K562 (cell line): Measurements from ENCODE around the gene RNF167. TPM values are rescaled to one million over a fixed set of nuclear protein-coding genes. Genes with fewer than 3 reads are reported as not detected.

Experiments
- ATAC-seq: fragments of 200-7000 bp; cut with Tn5 transposase; 3 replicates; pipeline ENCODE4 v1.9.1; 2020; ENCODE audit warnings: moderate library complexity
- BruUV-seq: library from RNA; stranded (reverse); fragments of 400-500 nt; replicated peaks from 2 replicates; lab custom pipeline; 2021; lab: Mats Ljungman, UMichigan
- CTCF ChIA-PET: fragments of 300-600 bp; formaldehyde crosslinking; extraction: SDS; loops from one replicate; lab custom pipeline; 2021; ENCODE audit warnings: low intra/inter-chr PET ratio; lab: Yijun Ruan, JAX
- POLR2A ChIA-PET: fragments of 300-600, 350-650 bp; sonication (Branson Sonifier 250); formaldehyde crosslinking; extraction: SDS; loops from one replicate; lab custom pipeline; 2021; ENCODE audit warnings: antibody characterized with exemption, inconsistent platforms; lab: Yijun Ruan, JAX
- DNase-seq, 4 experiments: peaks; one replicate each; pipeline versions ENCODE4 v3.0.0 to v3.0.0-alpha.2; 2011 to 2018; ENCODE audit warnings: low spot score in 3 of 4, mixed read lengths in 3 of 4; ENCODE audit errors: extremely low read depth in 1 of 4
- FAIRE-seq: peaks from 2 replicates; lab custom pipeline; 2011; peaks lifted over from hg19 to GRCh38; lab: Jason Lieb, UNC
- H2AFZ ChIP-seq: 2 replicates; pipeline ENCODE4 v1.6.0; 2011; ENCODE audit warnings: low read depth, low read length, control low read depth, inconsistent platforms
- H3K27ac ChIP-seq: fragments of 200-600 bp; 3 replicates; pipeline ENCODE4 v1.8.0; 2011; ENCODE audit warnings: low read depth, mild to moderate bottlenecking, control low read depth, inconsistent platforms, low read length, moderate library complexity, mixed read lengths; ENCODE audit errors: extremely low read depth
- H3K27me3 ChIP-seq, 2 experiments: fragments of 300-600 bp in 1 of 2; 2 replicates in 1 of 2; 3 replicates in 1 of 2; pipeline versions ENCODE4 v1.6.0 to v1.8.0; 2011; ENCODE audit warnings: inconsistent platforms in 2 of 2, low read length in 2 of 2, mild to moderate bottlenecking in 1 of 2, mixed read lengths in 1 of 2, moderate library complexity in 1 of 2; ENCODE audit not compliant: control insufficient read depth in 2 of 2, insufficient read depth in 2 of 2
- H3K36me3 ChIP-seq: fragments of 300-600 bp; 3 replicates; pipeline ENCODE4 v1.8.0; 2011; ENCODE audit warnings: mild to moderate bottlenecking, low read length, inconsistent platforms; ENCODE audit not compliant: control insufficient read depth, insufficient read depth
- H3K4me1 ChIP-seq, 2 experiments: fragments of 200-600 bp in 1 of 2; replicated peaks in 1 of 2; 2 replicates in 1 of 2; 3 replicates in 1 of 2; pipeline versions ENCODE4 v1.5.1 to v1.8.0; 2011; ENCODE audit warnings: inconsistent platforms in 2 of 2, low read length in 2 of 2, mild to moderate bottlenecking in 1 of 2, mixed read lengths in 1 of 2, moderate library complexity in 1 of 2; ENCODE audit not compliant: control insufficient read depth in 2 of 2, insufficient read depth in 2 of 2
- H3K4me2 ChIP-seq: 2 replicates; pipeline ENCODE4 v1.6.1; 2011; ENCODE audit warnings: low read length, control low read depth, inconsistent platforms, mixed read lengths; ENCODE audit not compliant: insufficient read depth
- H3K4me3 ChIP-seq: fragments of 200-600 bp; sonication (generic), shearing (Covaris generic); 2 replicates; pipeline ENCODE4 v1.5.1; 2016; ENCODE audit warnings: control low read depth, inconsistent platforms
- H3K79me2 ChIP-seq: fragments of 200-600 bp; 3 replicates; pipeline ENCODE4 v1.8.0; 2011; ENCODE audit warnings: low read length, inconsistent platforms; ENCODE audit not compliant: control insufficient read depth, insufficient read depth
- H3K9ac ChIP-seq, 2 experiments: 2 replicates each; pipeline versions ENCODE4 v1.6.0 to v1.6.1; 2011; ENCODE audit warnings: low read depth in 2 of 2, low read length in 2 of 2, control low read depth in 1 of 2, inconsistent platforms in 1 of 2, mild to moderate bottlenecking in 1 of 2, mixed read lengths in 1 of 2; ENCODE audit not compliant: insufficient read depth in 1 of 2
- H3K9me1 ChIP-seq: one replicate; pipeline ENCODE4 v1.6.0; 2011; ENCODE audit warnings: inconsistent platforms, mild to moderate bottlenecking, low read length, moderate library complexity; ENCODE audit not compliant: control insufficient read depth, insufficient read depth
- H3K9me3 ChIP-seq: replicated peaks from 2 replicates; pipeline ENCODE4 v1.5.1; 2011; ENCODE audit warnings: low read depth, low read length, inconsistent platforms; ENCODE audit not compliant: control insufficient read depth, insufficient read depth
- H4K20me1 ChIP-seq: replicated peaks from 2 replicates; pipeline ENCODE4 v1.6.1; 2011; ENCODE audit warnings: low read length, inconsistent platforms, mixed read lengths; ENCODE audit not compliant: control insufficient read depth, insufficient read depth
- BMI1 ChIP-seq: fragments of 150-350 bp; IDR thresholded peaks from 2 replicates; pipeline ENCODE4 v1.6.1; 2014; ENCODE audit warnings: low read length
- CBX1 ChIP-seq: sonication (generic); IDR thresholded peaks from 2 replicates; pipeline ENCODE4 v1.6.1; 2016; ENCODE audit warnings: antibody characterized with exemption, low read depth, mild to moderate bottlenecking
- FOXP1 ChIP-seq: sonication (generic); formaldehyde crosslinking; IDR thresholded peaks from 2 replicates; pipeline ENCODE4 v1.8.0; 2022; ENCODE audit warnings: mild to moderate bottlenecking, missing genetic modification reagents
- HCFC1 ChIP-seq: IDR thresholded peaks from 2 replicates; pipeline ENCODE4 v1.6.1; 2012; ENCODE audit warnings: low read depth, low read length, improper control_type of control experiment
- HNRNPH1 ChIP-seq: fragments of 200-400 bp; formaldehyde crosslinking; optimal IDR thresholded peaks from 2 replicates; pipeline ENCODE3; 2017; ENCODE audit warnings: low read depth, mild to moderate bottlenecking, low read length, moderate library complexity
- KDM1A ChIP-seq, 2 experiments: fragments of 450-650 bp; IDR thresholded peaks; 2 replicates each; pipeline ENCODE4 v1.6.1; 2016; ENCODE audit warnings: mild to moderate bottlenecking in 2 of 2
- NFIC ChIP-seq: fragments of 450-650 bp; IDR thresholded peaks from 2 replicates; pipeline ENCODE4 v1.6.1; 2017; ENCODE audit warnings: mild to moderate bottlenecking, inconsistent platforms
- POLR2G ChIP-seq: fragments of 200-400 bp; formaldehyde crosslinking; IDR thresholded peaks from 2 replicates; pipeline ENCODE4 v1.6.1; 2017; ENCODE audit warnings: low read depth, mild to moderate bottlenecking, antibody characterized with exemption, low read length, moderate library complexity
- SETDB1 ChIP-seq: IDR thresholded peaks from one replicate; pipeline ENCODE4 v1.6.1; 2012; ENCODE audit warnings: low read length, control low read depth, inconsistent platforms
- XRCC3 ChIP-seq: fragments of 450-650 bp; IDR thresholded peaks from 2 replicates; pipeline ENCODE4 v1.6.1; 2017; ENCODE audit warnings: mild to moderate bottlenecking, moderate library complexity
- ZC3H4 ChIP-seq: sonication (generic); formaldehyde crosslinking; IDR thresholded peaks from 2 replicates; pipeline ENCODE4 v1.9.0; 2021; ENCODE audit warnings: missing genetic modification reagents, borderline replicate concordance
- ZFX ChIP-seq: sonication (generic); formaldehyde crosslinking; IDR thresholded peaks from 2 replicates; pipeline ENCODE4 v1.8.0; 2022; ENCODE audit warnings: mild to moderate bottlenecking, missing genetic modification reagents, moderate library complexity
- ZNF23 ChIP-seq: fragments of 250-450 bp; sonication (Bioruptor Pico); IDR thresholded peaks from 2 replicates; pipeline ENCODE4 v1.4.0; 2020; ENCODE audit warnings: mild to moderate bottlenecking
- ZNF584 ChIP-seq: fragments of 200-800 bp; sonication (Bioruptor generic); IDR thresholded peaks from 2 replicates; pipeline ENCODE4 v1.6.1; 2016; ENCODE audit warnings: low read depth, mild to moderate bottlenecking, missing genetic modification characterization, missing compliant biosample characterization
- WGBS: fragments of 100-300 bp; shearing (Covaris generic); methylation state at CpG from one replicate; pipeline ENCODE4 v1.1.6; 2016; ENCODE audit warnings: low coverage, mixed read lengths; ENCODE audit not compliant: insufficient coverage; ENCODE audit errors: missing lambda C conversion rate; 5-methylcytosine and 5-hydroxymethylcytosine counted together
- in situ Hi-C: fragments of 300-500 bp; cut with MboI; formaldehyde crosslinking; loops from 4 replicates; pipeline ENCODE4 v1.15.0; 2018; ENCODE audit warnings: inconsistent platforms, mixed read lengths
- intact Hi-C: fragments of 100-400 bp; cut with micrococcal nuclease; formaldehyde crosslinking; loops from 2 replicates; pipeline ENCODE4 v1.14.2; 2022
- polyA plus RNA-seq, 8 experiments: library from polyadenylated mRNA; depleted of rRNA in 4 of 8; stranded (reverse) in 5 of 8; unstranded in 3 of 8; fragments of >200 nt; fragmentation: Nextera tagmentation in 2 of 8; fragmentation: Illumina TruSeq in 1 of 8; extraction: Ambion mirVana in 2 of 8; extraction: Trizol in 1 of 8; gene quantifications; 2 replicates each; pipeline versions ENCODE4 v1.2.1 to v1.2.3, GENCODE V29; 2011 to 2014; ENCODE audit warnings: inconsistent platforms in 1 of 8, missing spikeins in 1 of 8
- total RNA-seq, 7 experiments: library from RNA; depleted of rRNA in 6 of 7; stranded (reverse); fragments of >200 nt in 6 of 7; fragmentation: Illumina TruSeq in 2 of 7; extraction: Trizol in 2 of 7; gene quantifications; 2 replicates each; pipeline versions ENCODE4 v1.2.1 to v1.2.3, GENCODE V29; 2011 to 2021; ENCODE audit warnings: low replicate concordance in 1 of 7
- TF ChIP-seq, protein P1 (sequence below), 2 experiments: fragments of 450-650 bp; conservative IDR thresholded peaks; 2 replicates each; pipeline ENCODE4 v1.6.1; 2017; ENCODE audit warnings: mild to moderate bottlenecking in 2 of 2, moderate library complexity in 2 of 2
- TF ChIP-seq, protein P2 (sequence below), 2 experiments: IDR thresholded peaks; 2 replicates each; pipeline ENCODE4 v1.6.1; 2012; ENCODE audit warnings: improper control_type of control experiment in 2 of 2, low read depth in 2 of 2, low read length in 2 of 2, borderline replicate concordance in 1 of 2

RNF167 gene
- total and polyA plus RNA-seq, 9 of the 15 experiments (the other 6 are each of a cell fraction or from before 2014, with no cell fraction given) = 16.5 to 143 (median 45.5) TPM

DNA sequence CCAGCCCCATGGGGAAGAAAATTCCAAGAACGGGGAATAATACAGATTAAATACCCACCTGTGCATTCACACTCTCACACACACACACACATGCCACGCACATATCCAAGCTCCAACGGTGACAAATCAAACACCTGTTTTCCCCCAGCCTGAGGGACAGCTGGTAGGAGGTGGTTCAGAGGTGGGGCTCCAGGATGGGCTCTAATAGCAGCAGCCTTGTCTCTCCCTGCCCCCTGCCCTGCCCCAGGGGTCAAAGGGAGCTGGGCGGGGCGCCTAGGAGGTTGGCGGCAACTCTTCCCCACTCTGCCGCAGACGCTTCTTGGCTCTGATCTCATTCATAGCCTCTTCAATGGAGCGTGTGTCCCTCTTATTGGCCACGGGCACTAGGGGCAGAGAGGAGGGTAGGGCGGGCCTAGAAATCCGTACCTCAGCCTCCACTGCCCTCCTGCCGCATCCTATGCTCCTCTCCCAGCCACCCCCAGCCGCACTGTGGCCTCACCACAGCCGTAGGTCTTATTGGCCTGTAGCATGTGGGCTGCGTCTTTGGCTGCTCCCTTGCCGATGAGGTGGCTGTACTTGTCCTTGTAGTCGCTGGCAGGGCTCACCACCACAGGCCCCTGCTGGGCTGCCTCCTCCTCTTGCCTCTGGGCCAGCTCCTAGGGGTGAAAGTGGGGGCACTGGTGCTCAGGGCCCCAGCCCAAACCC lies 19.3 kb downstream of the RNF167 start (continued):
- TF ChIP-seq HNRNPH1 = no peak
- peak; percentile 44; the same call in 1 of the 2 replicates for TF ChIP-seq POLR2G
- TF ChIP-seq ZFX (CRISPR knock-in tag) = peak; percentile 1; the same call in 1 of the 2 replicates
- TF ChIP-seq ZNF23 (CRISPR knock-in tag) = no peak
- TF ChIP-seq, protein P1, sequence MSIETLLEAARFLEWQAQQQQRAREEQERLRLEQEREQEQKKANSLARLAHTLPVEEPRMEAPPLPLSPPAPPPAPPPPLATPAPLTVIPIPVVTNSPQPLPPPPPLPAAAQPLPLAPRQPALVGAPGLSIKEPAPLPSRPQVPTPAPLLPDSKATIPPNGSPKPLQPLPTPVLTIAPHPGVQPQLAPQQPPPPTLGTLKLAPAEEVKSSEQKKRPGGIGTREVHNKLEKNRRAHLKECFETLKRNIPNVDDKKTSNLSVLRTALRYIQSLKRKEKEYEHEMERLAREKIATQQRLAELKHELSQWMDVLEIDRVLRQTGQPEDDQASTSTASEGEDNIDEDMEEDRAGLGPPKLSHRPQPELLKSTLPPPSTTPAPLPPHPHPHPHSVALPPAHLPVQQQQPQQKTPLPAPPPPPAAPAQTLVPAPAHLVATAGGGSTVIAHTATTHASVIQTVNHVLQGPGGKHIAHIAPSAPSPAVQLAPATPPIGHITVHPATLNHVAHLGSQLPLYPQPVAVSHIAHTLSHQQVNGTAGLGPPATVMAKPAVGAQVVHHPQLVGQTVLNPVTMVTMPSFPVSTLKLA (conservative IDR thresholded peaks at IDR 0.05) = no peak

DNA sequence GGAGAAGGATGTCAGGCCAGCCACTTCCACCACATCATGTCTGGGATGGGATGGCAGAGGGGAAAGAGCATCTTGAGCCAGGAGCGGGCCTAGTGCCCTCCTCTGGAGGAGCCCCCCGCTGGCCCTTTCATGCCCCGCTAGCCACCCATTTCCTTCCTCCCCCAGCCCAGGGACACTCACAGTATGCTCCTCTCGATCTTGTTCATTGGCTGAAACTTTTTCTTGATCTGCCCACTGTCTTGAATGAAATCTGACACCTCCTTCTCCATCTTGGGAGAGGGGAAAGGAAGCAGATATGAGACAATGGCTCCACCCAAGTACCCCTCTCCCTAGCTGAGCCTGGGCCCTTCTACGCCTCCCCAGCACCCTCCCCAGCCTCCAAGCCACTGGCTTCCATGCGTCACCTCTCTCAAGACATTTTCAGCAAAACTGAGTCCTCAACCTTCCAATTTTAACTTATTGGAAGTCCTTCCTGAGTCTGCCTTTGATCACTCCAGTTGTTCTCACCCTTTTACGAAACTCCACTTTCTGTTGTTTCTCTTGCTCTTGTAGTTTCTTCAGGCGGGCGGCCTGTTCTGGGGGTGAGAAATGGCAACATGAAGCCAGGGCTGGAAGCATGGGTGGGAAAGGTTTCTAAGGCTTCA lies 20.3 kb downstream of the RNF167 start:
- peaks cover 4% of the 10 kb centered on the region; the same call in 1 of the 3 replicates for H3K36me3 ChIP-seq
- no peak overlapping the region for H3K4me3 ChIP-seq
- DNase-seq = peak in 2 of 4 experiments; percentile 41 to 67
- H3K4me2 ChIP-seq = peak overlapping the region; percentile 7
- no peaks in the 10 kb centered on the region for H3K9me1 ChIP-seq
- ChIA-PET CTCF (no interaction called here), POLR2A (interaction anchor here (0.7 to 1.2 kb wide), 3 partner anchors 9 to 19 kb away, joined by 3 to 7 read pairs (median 3); partner anchors contain the start of gene ENO3)
- WGBS = 46% methylated on average over 5 of the region's 9 CpGs
- H3K79me2 ChIP-seq = peaks cover 2% of the 10 kb centered on the region
- no TSS peak for BruUV-seq
- no peaks in the 10 kb centered on the region for H4K20me1 ChIP-seq
- peaks cover 7 to 15% of the 10 kb centered on the region in 2 experiments; a peak in 4 of 5 replicates for H3K4me1 ChIP-seq
- in situ Hi-C loops (no loop called here), intact Hi-C loops (loop anchor here (10.0 kb wide), 1 partner anchor 56 kb away; the partner anchor contains the start of gene CHRNE)
- peak; percentile 81 for ATAC-seq
- H3K27ac ChIP-seq = peak overlapping the region; percentile 53; the same call in 2 of the 3 replicates
- H3K9me3 ChIP-seq = no peaks in the 10 kb centered on the region
- H2AFZ ChIP-seq = peak overlapping the region; percentile 60
- peak; percentile 75 for FAIRE-seq
- peak overlapping the region; percentile 29 to 39; a peak in 1 of 4 replicates for H3K9ac ChIP-seq
- no peaks in the 10 kb centered on the region for H3K27me3 ChIP-seq
- TF ChIP-seq FOXP1 (CRISPR knock-in tag) = no peak
- no peak for TF ChIP-seq CBX1
- TF ChIP-seq HCFC1 = no peak
- no peak for TF ChIP-seq ZNF584 (CRISPR knock-in tag)
- no peak for TF ChIP-seq XRCC3
- no peak for TF ChIP-seq SETDB1
- TF ChIP-seq, protein P2, sequence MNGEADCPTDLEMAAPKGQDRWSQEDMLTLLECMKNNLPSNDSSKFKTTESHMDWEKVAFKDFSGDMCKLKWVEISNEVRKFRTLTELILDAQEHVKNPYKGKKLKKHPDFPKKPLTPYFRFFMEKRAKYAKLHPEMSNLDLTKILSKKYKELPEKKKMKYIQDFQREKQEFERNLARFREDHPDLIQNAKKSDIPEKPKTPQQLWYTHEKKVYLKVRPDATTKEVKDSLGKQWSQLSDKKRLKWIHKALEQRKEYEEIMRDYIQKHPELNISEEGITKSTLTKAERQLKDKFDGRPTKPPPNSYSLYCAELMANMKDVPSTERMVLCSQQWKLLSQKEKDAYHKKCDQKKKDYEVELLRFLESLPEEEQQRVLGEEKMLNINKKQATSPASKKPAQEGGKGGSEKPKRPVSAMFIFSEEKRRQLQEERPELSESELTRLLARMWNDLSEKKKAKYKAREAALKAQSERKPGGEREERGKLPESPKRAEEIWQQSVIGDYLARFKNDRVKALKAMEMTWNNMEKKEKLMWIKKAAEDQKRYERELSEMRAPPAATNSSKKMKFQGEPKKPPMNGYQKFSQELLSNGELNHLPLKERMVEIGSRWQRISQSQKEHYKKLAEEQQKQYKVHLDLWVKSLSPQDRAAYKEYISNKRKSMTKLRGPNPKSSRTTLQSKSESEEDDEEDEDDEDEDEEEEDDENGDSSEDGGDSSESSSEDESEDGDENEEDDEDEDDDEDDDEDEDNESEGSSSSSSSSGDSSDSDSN (IDR thresholded peaks at IDR 0.05; ENCODE audit: borderline replicate concordance in 1 of 2, low read depth in 2 of 2, low read length in 2 of 2) = no peak
- 0 out of 4 replicates have a peak, but pooled peaks of 1 of the 2 experiments have one; percentile 12 for TF ChIP-seq KDM1A (IDR thresholded peaks at IDR 0.05)
- no peak for TF ChIP-seq NFIC
- TF ChIP-seq BMI1 = no peak
- TF ChIP-seq ZC3H4 (CRISPR knock-in tag) = no peak
- no peak; the same call in none of the 2 replicates for TF ChIP-seq ZFX (CRISPR knock-in tag)
